H9 (cell line): ENCODE measurements around the gene IGSF3. TPM values are rescaled to one million over a fixed set of nuclear protein-coding genes. Genes with fewer than 3 reads are reported as not detected.

ENCODE experiments used
- DNase-seq: peaks from one replicate; pipeline ENCODE4 v3.0.0-alpha.2; 2017
- H2AFZ ChIP-seq: one replicate; pipeline ENCODE4 v1.6.1; 2013; ENCODE audit warnings: mild to moderate bottlenecking, low read length, control low read depth, moderate library complexity
- H2AK5ac ChIP-seq: 2 replicates; pipeline ENCODE4 v1.6.1; 2013; ENCODE audit warnings: low read length, control low read depth, mixed read lengths; ENCODE audit not compliant: insufficient read length
- H2BK120ac ChIP-seq: one replicate; pipeline ENCODE4 v1.6.1; 2013; ENCODE audit warnings: low read depth, mild to moderate bottlenecking, low read length, control low read depth, inconsistent platforms; ENCODE audit not compliant: poor library complexity, severe bottlenecking
- H2BK12ac ChIP-seq: 2 replicates; pipeline ENCODE4 v1.6.1; 2013; ENCODE audit warnings: low read length, control low read depth, mixed read lengths, low read depth; ENCODE audit not compliant: insufficient read length
- H2BK15ac ChIP-seq: 2 replicates; pipeline ENCODE4 v1.6.1; 2013; ENCODE audit warnings: low read depth, low read length, control low read depth
- H2BK20ac ChIP-seq: one replicate; pipeline ENCODE4 v1.6.1; 2013; ENCODE audit warnings: low read depth, mild to moderate bottlenecking, low read length, control low read depth, inconsistent platforms; ENCODE audit not compliant: poor library complexity, severe bottlenecking
- H2BK5ac ChIP-seq: 2 replicates; pipeline ENCODE4 v1.6.1; 2013; ENCODE audit warnings: low read length, control low read depth, mixed read lengths; ENCODE audit not compliant: insufficient read length
- H3K14ac ChIP-seq: 2 replicates; pipeline ENCODE4 v1.6.1; 2013; ENCODE audit warnings: low read length, control low read depth; ENCODE audit not compliant: insufficient read depth
- H3K18ac ChIP-seq: 2 replicates; pipeline ENCODE4 v1.6.1; 2013; ENCODE audit warnings: low read depth, mild to moderate bottlenecking, mixed read lengths, low read length, control low read depth; ENCODE audit not compliant: insufficient read length
- H3K23ac ChIP-seq: 2 replicates; pipeline ENCODE4 v1.6.1; 2013; ENCODE audit warnings: low read length, control low read depth, mixed read lengths, low read depth; ENCODE audit not compliant: insufficient read length
- H3K23me2 ChIP-seq: 2 replicates; pipeline ENCODE4 v1.6.1; 2013; ENCODE audit warnings: low read depth, mild to moderate bottlenecking, mixed read lengths, low read length, control low read depth; ENCODE audit not compliant: insufficient read length, poor library complexity, severe bottlenecking
- H3K27ac ChIP-seq: 2 replicates; pipeline ENCODE4 v1.5.1; 2013; ENCODE audit warnings: low read length, control low read depth, mixed read lengths, low read depth; ENCODE audit not compliant: insufficient read length
- H3K27me3 ChIP-seq: 2 replicates; pipeline ENCODE4 v1.6.1; 2013; ENCODE audit warnings: low read length, control low read depth, inconsistent platforms; ENCODE audit not compliant: insufficient read depth
- H3K4ac ChIP-seq: 2 replicates; pipeline ENCODE4 v1.6.1; 2013; ENCODE audit warnings: low read depth, mild to moderate bottlenecking, control low read depth, inconsistent platforms, low read length, moderate library complexity
- H3K4me1 ChIP-seq: 2 replicates; pipeline ENCODE4 v1.6.1; 2013; ENCODE audit warnings: low read length, control low read depth, inconsistent platforms; ENCODE audit not compliant: insufficient read depth
- H3K4me2 ChIP-seq: 2 replicates; pipeline ENCODE4 v1.6.1; 2013; ENCODE audit warnings: low read length, control low read depth, mixed read lengths; ENCODE audit not compliant: insufficient read length, insufficient read depth
- H3K56ac ChIP-seq: 2 replicates; pipeline ENCODE4 v1.6.1; 2013; ENCODE audit warnings: low read depth, mild to moderate bottlenecking, mixed read lengths, low read length, control low read depth; ENCODE audit not compliant: insufficient read length
- H3K79me1 ChIP-seq: 2 replicates; pipeline ENCODE4 v1.6.1; 2013; ENCODE audit warnings: low read depth, mild to moderate bottlenecking, moderate library complexity, low read length, control low read depth, inconsistent platforms; ENCODE audit not compliant: insufficient read depth, poor library complexity, severe bottlenecking
- H3K79me2 ChIP-seq: 2 replicates; pipeline ENCODE4 v1.6.1; 2013; ENCODE audit warnings: low read length, control low read depth, inconsistent platforms; ENCODE audit not compliant: insufficient read depth
- H3K9ac ChIP-seq: 2 replicates; pipeline ENCODE4 v1.6.1; 2013; ENCODE audit warnings: low read length, control low read depth, mixed read lengths; ENCODE audit not compliant: insufficient read length; ENCODE audit errors: extremely low read depth
- H3K9me3 ChIP-seq: one replicate; pipeline ENCODE4 v1.6.1; 2013; ENCODE audit warnings: low read depth, low read length, inconsistent platforms; ENCODE audit not compliant: control insufficient read depth
- H3T11ph ChIP-seq: one replicate; pipeline ENCODE4 v1.6.1; 2013; ENCODE audit warnings: mild to moderate bottlenecking, low read length, control low read depth, inconsistent platforms
- H4K20me1 ChIP-seq: one replicate; pipeline ENCODE4 v1.6.1; 2013; ENCODE audit not compliant: control insufficient read depth, insufficient read length, insufficient read depth
- H4K5ac ChIP-seq: 2 replicates; pipeline ENCODE4 v1.6.1; 2013; ENCODE audit warnings: low read depth, mild to moderate bottlenecking, mixed read lengths, low read length, control low read depth; ENCODE audit not compliant: insufficient read length
- H4K8ac ChIP-seq: replicated peaks from 2 replicates; pipeline ENCODE4 v1.6.1; 2013; ENCODE audit warnings: low read length, control low read depth, mixed read lengths, low read depth; ENCODE audit not compliant: insufficient read length
- H4K91ac ChIP-seq: 2 replicates; pipeline ENCODE4 v1.6.1; 2013; ENCODE audit warnings: low read depth, mild to moderate bottlenecking, moderate library complexity, mixed read lengths, low read length, control low read depth; ENCODE audit not compliant: insufficient read length
- H3K27ac Mint-ChIP-seq, 3 experiments: 2 replicates in 2 of 3; 3 replicates in 1 of 3; pipeline ENCODE4 v1.8.0; 2020 to 2021; ENCODE audit warnings: mixed read lengths in 3 of 3, mild to moderate bottlenecking in 1 of 3, moderate library complexity in 1 of 3
- H3K27me3 Mint-ChIP-seq: 2 replicates; pipeline ENCODE4 v1.8.0; 2021; ENCODE audit warnings: low read depth, mild to moderate bottlenecking, moderate library complexity, mixed read lengths
- H3K36me3 Mint-ChIP-seq, 3 experiments: 2 replicates in 2 of 3; 3 replicates in 1 of 3; pipeline ENCODE4 v1.8.0; 2020 to 2021; ENCODE audit warnings: low read depth in 3 of 3, mixed read lengths in 3 of 3; ENCODE audit not compliant: insufficient read depth in 1 of 3
- H3K4me1 Mint-ChIP-seq, 2 experiments: 2 replicates each; pipeline ENCODE4 v1.8.0; 2020; ENCODE audit warnings: mixed read lengths in 2 of 2
- H3K4me3 Mint-ChIP-seq, 2 experiments: 2 replicates in 1 of 2; 3 replicates in 1 of 2; pipeline ENCODE4 v1.8.0; 2020 to 2021; ENCODE audit warnings: mild to moderate bottlenecking in 2 of 2, mixed read lengths in 2 of 2, moderate library complexity in 1 of 2
- H3K9me3 Mint-ChIP-seq, 2 experiments: 2 replicates in 1 of 2; 3 replicates in 1 of 2; pipeline ENCODE4 v1.8.0; 2020; ENCODE audit warnings: mild to moderate bottlenecking in 2 of 2, mixed read lengths in 2 of 2, moderate library complexity in 1 of 2
- WGBS: extraction: QIAGEN DNeasy Blood & Tissue Kit; methylation state at CpG from one replicate; pipeline ENCODE4 v1.1.7; 2013; ENCODE audit warnings: missing lambda C conversion rate, low lambda C conversion rate, mixed read lengths; ENCODE audit not compliant: insufficient read length; ENCODE audit errors: extremely low coverage; 5-methylcytosine and 5-hydroxymethylcytosine counted together
- total RNA-seq: library from RNA; stranded (reverse); gene quantifications from 2 replicates; pipeline ENCODE4 v1.2.1, GENCODE V29; 2021
- TF ChIP-seq, protein P1 (sequence below): fragments of 200-600 bp; sonication (generic); conservative IDR thresholded peaks from 3 replicates; pipeline ENCODE4 v1.8.0; 2021; ENCODE audit warnings: antibody characterized with exemption, mild to moderate bottlenecking

Gene IGSF3
- total RNA-seq, 1 experiment from 2014 or later = 19.1 TPM

DNA sequence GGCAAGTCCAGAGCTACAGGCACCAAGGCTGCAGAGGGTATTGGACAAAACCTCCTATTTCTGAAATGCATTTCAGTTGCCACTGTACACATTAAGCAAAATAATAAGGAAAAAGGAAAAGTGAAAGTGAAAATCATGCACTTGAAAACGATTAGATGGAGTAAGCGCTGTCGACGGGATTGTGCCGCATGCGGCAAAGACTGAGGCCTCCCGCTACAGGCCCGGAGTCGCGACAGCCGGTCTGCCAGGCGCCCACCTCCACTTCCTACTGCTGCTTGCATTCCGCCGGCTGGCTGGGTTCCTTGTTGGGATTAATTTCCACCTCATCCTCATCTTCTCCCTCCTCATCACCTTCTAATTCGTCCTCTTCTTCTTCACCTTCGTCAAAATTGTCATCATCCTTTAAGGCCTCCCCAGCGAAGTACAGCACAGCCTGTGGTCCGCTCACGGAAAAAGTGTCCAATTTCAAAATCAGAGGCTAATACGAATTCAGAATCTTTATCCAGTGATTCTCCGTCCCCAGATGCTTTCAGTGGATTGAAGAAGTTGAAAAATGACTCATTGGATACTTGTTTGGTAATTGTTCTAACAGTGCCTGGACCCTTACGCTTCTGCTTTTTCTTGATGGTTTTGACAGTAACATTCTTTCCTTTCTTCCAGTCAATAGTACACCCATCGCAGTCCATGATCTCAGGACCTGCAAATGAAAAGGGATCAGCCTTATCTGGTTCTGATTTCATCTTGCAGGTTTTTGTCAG lies 134.7 kb downstream of the IGSF3 start:
- Histone ChIP-seq H4K5ac (no peak overlapping the region), H3K4ac (no peak overlapping the region), H3K27ac (no peak overlapping the region), H3K79me1 (no peaks in the 10 kb centered on the region), H2BK15ac (no peak overlapping the region), H2BK12ac (no peak overlapping the region), H3K23me2 (no peaks in the 10 kb centered on the region), H2BK5ac (no peak overlapping the region), H2BK20ac (no peak overlapping the region), H3K27me3 (no peaks in the 10 kb centered on the region), H3K4me1 (no peaks in the 10 kb centered on the region), H3K4me2 (no peak overlapping the region), H3K56ac (no peak overlapping the region), H3K9ac (no peak overlapping the region), H3K14ac (no peak overlapping the region), H3K23ac (no peak overlapping the region), H2AK5ac (no peak overlapping the region), H4K91ac (no peak overlapping the region), H4K8ac (no peak overlapping the region), H2AFZ (no peak overlapping the region), H3T11ph (no peak overlapping the region), H3K9me3 (no peaks in the 10 kb centered on the region), H3K79me2 (no peaks in the 10 kb centered on the region), H4K20me1 (no peaks in the 10 kb centered on the region), H2BK120ac (no peak overlapping the region), H3K18ac (no peak overlapping the region)
- DNase-seq = no peak
- Mint-ChIP-seq H3K27ac (peak overlapping the region in 1 of 3 experiments; percentile 4; a peak in 1 of 7 replicates), H3K4me3 (no peak overlapping the region), H3K9me3 (peaks cover 0 to 4% of the 10 kb centered on the region in 2 experiments; a peak in 2 of 5 replicates), H3K27me3 (peaks cover 13% of the 10 kb centered on the region), H3K4me1 (peaks cover 0 to 8% of the 10 kb centered on the region in 2 experiments; a peak in 2 of 4 replicates), H3K36me3 (peaks cover 16 to 22% (median 17%) of the 10 kb centered on the region in 3 experiments; a peak in 6 of 7 replicates)
- TF ChIP-seq, protein P1, sequence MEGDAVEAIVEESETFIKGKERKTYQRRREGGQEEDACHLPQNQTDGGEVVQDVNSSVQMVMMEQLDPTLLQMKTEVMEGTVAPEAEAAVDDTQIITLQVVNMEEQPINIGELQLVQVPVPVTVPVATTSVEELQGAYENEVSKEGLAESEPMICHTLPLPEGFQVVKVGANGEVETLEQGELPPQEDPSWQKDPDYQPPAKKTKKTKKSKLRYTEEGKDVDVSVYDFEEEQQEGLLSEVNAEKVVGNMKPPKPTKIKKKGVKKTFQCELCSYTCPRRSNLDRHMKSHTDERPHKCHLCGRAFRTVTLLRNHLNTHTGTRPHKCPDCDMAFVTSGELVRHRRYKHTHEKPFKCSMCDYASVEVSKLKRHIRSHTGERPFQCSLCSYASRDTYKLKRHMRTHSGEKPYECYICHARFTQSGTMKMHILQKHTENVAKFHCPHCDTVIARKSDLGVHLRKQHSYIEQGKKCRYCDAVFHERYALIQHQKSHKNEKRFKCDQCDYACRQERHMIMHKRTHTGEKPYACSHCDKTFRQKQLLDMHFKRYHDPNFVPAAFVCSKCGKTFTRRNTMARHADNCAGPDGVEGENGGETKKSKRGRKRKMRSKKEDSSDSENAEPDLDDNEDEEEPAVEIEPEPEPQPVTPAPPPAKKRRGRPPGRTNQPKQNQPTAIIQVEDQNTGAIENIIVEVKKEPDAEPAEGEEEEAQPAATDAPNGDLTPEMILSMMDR = no peak
- WGBS = 100% methylated on average over 2 of the region's 23 CpGs
